A673 (cell line): ENCODE measurements around the gene CAVIN2.

Experiments
- CTCF ChIP-seq: fragments of 300-800, 200-600 bp; sonication (generic); conservative IDR thresholded peaks from 2 replicates; pipeline ENCODE4 v1.5.1; 2017; ENCODE audit warnings: low read depth, mild to moderate bottlenecking, antibody characterized with exemption, low read length, moderate library complexity, mixed read lengths
- EZH2 ChIP-seq: fragments of 200-600 bp; sonication (generic); IDR thresholded peaks from 2 replicates; pipeline ENCODE4 v1.6.1; 2017; ENCODE audit warnings: borderline replicate concordance, low read depth, mild to moderate bottlenecking, mixed read lengths, antibody characterized with exemption, low read length; ENCODE audit not compliant: poor library complexity, severe bottlenecking

GRCh38 chr2:191795715-191796114 lies 51.2 kb downstream of the CAVIN2 start:
- TF ChIP-seq CTCF = no peak
- TF ChIP-seq EZH2 = no peak
